ENCODE measurements around the gene BCL2L2.

- TF ChIP-seq CTCF (IDR thresholded peaks at IDR 0.05) (no peak), IRF2 (CRISPR knock-in tag; IDR thresholded peaks at IDR 0.05; ENCODE audit: borderline replicate concordance, low read depth) (no peak), ATF3 (CRISPR knock-in tag; conservative IDR thresholded peaks at IDR 0.05) (no peak), NFYB (CRISPR knock-in tag; conservative IDR thresholded peaks at IDR 0.05; ENCODE audit: low read depth) (no peak), USF2 (CRISPR knock-in tag; IDR thresholded peaks at IDR 0.05) (no peak), ZNF512 (CRISPR knock-in tag; IDR thresholded peaks at IDR 0.05; ENCODE audit: borderline replicate concordance) (no peak), MAX (CRISPR knock-in tag; IDR thresholded peaks at IDR 0.05) (no peak), ATF2 (CRISPR knock-in tag; IDR thresholded peaks at IDR 0.05; ENCODE audit: borderline replicate concordance, low read depth) (no peak), NR2C2 (CRISPR knock-in tag; IDR thresholded peaks at IDR 0.05) (no peak), USF1 (CRISPR knock-in tag; IDR thresholded peaks at IDR 0.05) (no peak), E2F4 (CRISPR knock-in tag; IDR thresholded peaks at IDR 0.05; ENCODE audit: borderline replicate concordance, low read depth) (no peak), MYBL2 (CRISPR knock-in tag; IDR thresholded peaks at IDR 0.05) (no peak), ZNF263 (CRISPR knock-in tag; IDR thresholded peaks at IDR 0.05; ENCODE audit: low read depth) (no peak), CBFB (CRISPR knock-in tag; IDR thresholded peaks at IDR 0.05; ENCODE audit: low read depth) (no peak)
Measured at GRCh38 chr14:23335623-23336022, 29.0 kb downstream of the BCL2L2 start.

All from WTC11 (cell line).